SIG-M5 (cell line): ENCODE data around the gene MLLT10.

Source experiments
- DNase-seq: peaks from one replicate; lab custom pipeline; 2025; lab: John Stamatoyannopoulos, UW

MLLT10 gene

GRCh38 chr10:21740989-21741388, 207.0 kb downstream of the MLLT10 start:
- DNase-seq = no peak

- no peak for DNase-seq
Measured at GRCh38 chr10:21742740-21743412, 208.8 kb downstream of the MLLT10 start.

- DNase-seq = no peak
Measured at GRCh38 chr10:21744223-21744622, 210.2 kb downstream of the MLLT10 start.

GRCh38 chr10:21746118-21746517, 212.1 kb downstream of the MLLT10 start:
- DNase-seq = no peak

GRCh38 chr10:21747809-21748208, 213.8 kb downstream of the MLLT10 start:
- no peak for DNase-seq

GRCh38 chr10:21749788-21750187, 215.8 kb downstream of the MLLT10 start:
- no peak for DNase-seq

- DNase-seq = no peak
Measured at GRCh38 chr10:21750424-21750823, 216.4 kb downstream of the MLLT10 start.

- no peak for DNase-seq
Measured at GRCh38 chr10:21751341-21752310, 217.6 kb downstream of the MLLT10 start.

- no peak for DNase-seq
Measured at GRCh38 chr10:21753497-21754270, 219.7 kb downstream of the MLLT10 start.

GRCh38 chr10:21754410-21755011, 220.5 kb downstream of the MLLT10 start:
- no peak for DNase-seq

- DNase-seq = no peak
Measured at GRCh38 chr10:21756707-21757106, 222.7 kb downstream of the MLLT10 start.

- no peak for DNase-seq
Measured at GRCh38 chr10:21757185-21757901, 223.3 kb downstream of the MLLT10 start.

GRCh38 chr10:21758239-21758638, 224.2 kb downstream of the MLLT10 start:
- DNase-seq = no peak

GRCh38 chr10:21758696-21759095, 224.7 kb downstream of the MLLT10 start:
- no peak for DNase-seq

GRCh38 chr10:21759232-21759631, 225.2 kb downstream of the MLLT10 start:
- DNase-seq = no peak

GRCh38 chr10:21760332-21760731, 226.3 kb downstream of the MLLT10 start:
- DNase-seq = no peak

- DNase-seq = no peak
Measured at GRCh38 chr10:21764466-21765189, 230.6 kb downstream of the MLLT10 start.

- DNase-seq = no peak
Measured at GRCh38 chr10:21769041-21769440, 235.0 kb downstream of the MLLT10 start.

- DNase-seq = no peak
Measured at GRCh38 chr10:21771219-21771618, 237.2 kb downstream of the MLLT10 start.

GRCh38 chr10:21776883-21777282, 242.9 kb downstream of the MLLT10 start:
- no peak for DNase-seq

GRCh38 chr10:21791276-21791675, 257.2 kb downstream of the MLLT10 start:
- no peak for DNase-seq
